ENCODE measurements around the gene FEZF1.

DNA sequence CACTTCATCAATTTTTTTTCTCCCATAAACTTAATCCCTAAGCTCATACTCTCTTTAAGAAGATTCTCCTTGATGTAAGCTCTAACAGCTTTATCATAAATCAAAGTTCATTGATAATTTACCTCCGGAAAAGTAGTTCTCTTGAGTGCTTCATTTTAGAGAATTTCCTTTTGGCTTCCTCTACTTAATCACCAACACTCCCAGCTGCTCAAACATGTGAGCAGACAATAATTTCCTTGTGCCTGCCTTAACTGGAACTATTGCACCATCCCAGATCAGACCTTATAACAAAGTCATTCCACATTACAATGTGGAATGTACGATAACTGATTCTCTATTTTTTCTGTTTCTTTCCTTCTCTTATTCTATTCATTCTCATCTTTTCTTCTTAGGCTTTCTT is 5.9 kb downstream of the FEZF1 start:
- TF ChIP-seq, protein P1, sequence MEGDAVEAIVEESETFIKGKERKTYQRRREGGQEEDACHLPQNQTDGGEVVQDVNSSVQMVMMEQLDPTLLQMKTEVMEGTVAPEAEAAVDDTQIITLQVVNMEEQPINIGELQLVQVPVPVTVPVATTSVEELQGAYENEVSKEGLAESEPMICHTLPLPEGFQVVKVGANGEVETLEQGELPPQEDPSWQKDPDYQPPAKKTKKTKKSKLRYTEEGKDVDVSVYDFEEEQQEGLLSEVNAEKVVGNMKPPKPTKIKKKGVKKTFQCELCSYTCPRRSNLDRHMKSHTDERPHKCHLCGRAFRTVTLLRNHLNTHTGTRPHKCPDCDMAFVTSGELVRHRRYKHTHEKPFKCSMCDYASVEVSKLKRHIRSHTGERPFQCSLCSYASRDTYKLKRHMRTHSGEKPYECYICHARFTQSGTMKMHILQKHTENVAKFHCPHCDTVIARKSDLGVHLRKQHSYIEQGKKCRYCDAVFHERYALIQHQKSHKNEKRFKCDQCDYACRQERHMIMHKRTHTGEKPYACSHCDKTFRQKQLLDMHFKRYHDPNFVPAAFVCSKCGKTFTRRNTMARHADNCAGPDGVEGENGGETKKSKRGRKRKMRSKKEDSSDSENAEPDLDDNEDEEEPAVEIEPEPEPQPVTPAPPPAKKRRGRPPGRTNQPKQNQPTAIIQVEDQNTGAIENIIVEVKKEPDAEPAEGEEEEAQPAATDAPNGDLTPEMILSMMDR (IDR thresholded peaks at IDR 0.05; ENCODE audit: low read depth, low read length, poor library complexity, severe bottlenecking): no peak
- TF ChIP-seq EZH2phosphoT487 (IDR thresholded peaks at IDR 0.05; ENCODE audit: borderline replicate concordance, low read length): no peak
